Omental fat pad (tissue), 4 donors: ENCODE results near the gene SAFB. TPM values are rescaled to one million over a fixed set of nuclear protein-coding genes. Genes with fewer than 3 reads are reported as not detected.

Experiments
- ATAC-seq: fragments of 150-250 bp; one replicate; pipeline ENCODE4 v1.9.1; 2016; ENCODE audit warnings: mild to moderate bottlenecking, moderate library complexity; ENCODE audit not compliant: low FRiP score
- DNase-seq: peaks from one replicate; pipeline ENCODE4 v3.0.0-alpha.2; 2019; ENCODE audit warnings: low spot score
- total RNA-seq, 4 donors: library from RNA; depleted of rRNA; stranded (reverse); fragments of >200 nt; gene quantifications; one replicate each; pipeline ENCODE4 v1.1.0, GENCODE V29; 2016
- TF ChIP-seq, protein P1 (sequence below), 3 donors: fragments of 450-650 bp; IDR thresholded peaks; one replicate each; pipeline ENCODE4 v1.5.1; 2016 to 2017; ENCODE audit warnings: antibody characterized with exemption in 3 of 3, mild to moderate bottlenecking in 3 of 3, moderate library complexity in 2 of 3

SAFB gene
- total RNA-seq, 4 donors from 2014 or later: 56.7 to 139 (median 86.9) TPM

DNA sequence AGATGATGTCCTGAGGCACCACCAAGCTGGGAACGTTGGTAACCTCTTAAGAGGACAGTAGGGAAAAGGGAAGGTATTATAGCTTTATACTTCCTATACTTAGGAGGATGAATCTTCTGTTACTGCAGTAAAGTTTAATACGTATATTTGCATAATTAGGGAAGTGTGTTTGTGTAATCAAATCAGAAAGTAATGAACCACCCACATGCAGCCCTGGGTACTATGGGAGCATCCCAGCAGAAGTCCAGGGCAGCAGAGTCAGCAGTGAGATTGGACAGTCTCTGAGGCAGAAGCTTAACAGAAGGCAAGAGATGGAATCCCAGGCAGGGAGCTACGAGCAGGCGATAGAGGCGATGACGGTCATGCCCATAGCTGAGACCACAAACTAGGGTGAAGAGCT is 12.5 kb downstream of the SAFB start:
- TF ChIP-seq, protein P1, sequence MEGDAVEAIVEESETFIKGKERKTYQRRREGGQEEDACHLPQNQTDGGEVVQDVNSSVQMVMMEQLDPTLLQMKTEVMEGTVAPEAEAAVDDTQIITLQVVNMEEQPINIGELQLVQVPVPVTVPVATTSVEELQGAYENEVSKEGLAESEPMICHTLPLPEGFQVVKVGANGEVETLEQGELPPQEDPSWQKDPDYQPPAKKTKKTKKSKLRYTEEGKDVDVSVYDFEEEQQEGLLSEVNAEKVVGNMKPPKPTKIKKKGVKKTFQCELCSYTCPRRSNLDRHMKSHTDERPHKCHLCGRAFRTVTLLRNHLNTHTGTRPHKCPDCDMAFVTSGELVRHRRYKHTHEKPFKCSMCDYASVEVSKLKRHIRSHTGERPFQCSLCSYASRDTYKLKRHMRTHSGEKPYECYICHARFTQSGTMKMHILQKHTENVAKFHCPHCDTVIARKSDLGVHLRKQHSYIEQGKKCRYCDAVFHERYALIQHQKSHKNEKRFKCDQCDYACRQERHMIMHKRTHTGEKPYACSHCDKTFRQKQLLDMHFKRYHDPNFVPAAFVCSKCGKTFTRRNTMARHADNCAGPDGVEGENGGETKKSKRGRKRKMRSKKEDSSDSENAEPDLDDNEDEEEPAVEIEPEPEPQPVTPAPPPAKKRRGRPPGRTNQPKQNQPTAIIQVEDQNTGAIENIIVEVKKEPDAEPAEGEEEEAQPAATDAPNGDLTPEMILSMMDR (IDR thresholded peaks at IDR 0.05): no peak
- no peak for ATAC-seq

DNA sequence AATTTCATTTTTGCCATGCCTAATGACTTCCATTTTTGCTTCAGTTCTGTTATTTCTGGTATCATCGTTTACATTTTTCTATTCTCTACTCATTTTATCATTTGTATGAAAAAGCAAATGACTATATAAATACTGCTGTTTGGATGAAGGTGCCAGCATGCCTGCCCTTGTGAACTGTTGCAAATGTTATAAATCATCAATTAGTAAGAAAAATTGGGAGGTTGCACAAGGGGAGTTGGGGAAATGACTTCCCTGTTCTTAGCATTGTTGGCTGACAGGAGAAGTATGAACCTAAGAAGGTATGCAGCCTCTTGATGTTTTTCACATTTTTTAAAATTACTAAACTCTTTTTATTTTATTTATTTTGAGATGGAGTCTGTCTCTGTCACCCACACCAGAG is 15.1 kb downstream of the SAFB start:
- peak; percentile 49 for ATAC-seq
- TF ChIP-seq, protein P1 (IDR thresholded peaks at IDR 0.05): no peak
- no peak for DNase-seq

More for the DNA sequence above, 12.5 kb downstream of the SAFB start:
- DNase-seq: no peak

DNA sequence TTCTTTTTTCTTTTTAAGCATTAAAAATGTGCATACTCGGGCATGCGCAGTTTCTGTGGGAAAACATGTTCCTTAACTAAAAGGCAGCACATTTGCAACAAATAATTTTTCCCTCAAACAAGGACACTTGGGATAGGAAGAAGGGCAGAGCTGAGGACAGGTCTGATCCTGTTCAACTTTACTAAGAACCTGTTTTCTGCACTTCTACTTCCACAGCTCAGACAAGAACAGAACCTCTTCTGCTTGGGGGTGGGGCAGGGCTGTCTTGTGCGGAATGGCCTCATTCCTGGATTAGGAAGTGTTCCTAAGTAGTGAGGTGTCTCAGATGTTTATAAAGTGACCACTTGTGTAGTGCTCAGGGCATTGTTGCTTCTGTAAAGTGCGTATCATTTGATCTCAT is 18.3 kb downstream of the SAFB start:
- no peak for DNase-seq
- TF ChIP-seq, protein P1 (IDR thresholded peaks at IDR 0.05): no peak
- no peak for ATAC-seq

DNA sequence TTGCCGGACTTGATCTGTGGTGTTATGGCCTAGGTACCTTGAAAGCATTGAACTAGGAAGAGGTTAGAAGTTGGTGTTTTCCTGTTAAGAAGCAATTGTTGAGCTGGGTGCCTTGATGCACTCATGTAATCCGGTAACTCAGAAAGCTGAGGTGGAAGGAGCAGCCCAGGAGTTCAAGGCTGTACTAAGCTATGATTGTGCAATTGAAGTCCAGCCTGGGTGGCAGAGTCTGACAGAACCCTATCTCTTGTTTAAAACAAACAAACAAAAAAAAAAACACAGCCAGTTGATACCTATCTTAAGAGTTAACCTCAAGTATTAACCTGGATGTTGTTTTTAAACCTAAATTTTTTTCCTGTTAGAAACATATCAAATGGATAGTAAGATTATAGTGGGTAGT is 19.3 kb downstream of the SAFB start:
- DNase-seq: no peak
- no peak for ATAC-seq
- TF ChIP-seq, protein P1 (IDR thresholded peaks at IDR 0.05): no peak

DNA sequence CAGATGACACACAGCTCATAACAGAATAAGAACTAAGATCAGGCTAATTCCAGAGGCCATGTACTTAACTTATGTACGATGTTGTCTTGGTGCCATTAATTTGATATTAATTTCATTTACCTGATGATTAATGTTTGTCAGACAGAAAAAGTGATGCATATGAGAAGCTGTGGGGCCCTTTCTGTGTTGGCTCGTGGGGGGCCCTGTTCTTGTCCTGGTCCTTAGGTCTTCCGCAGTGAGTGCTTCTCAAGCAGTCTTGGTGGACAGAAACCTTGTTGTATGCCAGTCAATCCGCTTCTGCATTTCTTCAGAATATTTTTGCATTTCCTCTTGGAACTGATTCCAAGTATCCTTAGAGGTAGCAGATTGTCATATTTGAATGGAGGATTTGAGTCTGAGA is 20.2 kb downstream of the SAFB start:
- DNase-seq (no peak), ATAC-seq (no peak)
- TF ChIP-seq, protein P1 (IDR thresholded peaks at IDR 0.05): no peak

DNA sequence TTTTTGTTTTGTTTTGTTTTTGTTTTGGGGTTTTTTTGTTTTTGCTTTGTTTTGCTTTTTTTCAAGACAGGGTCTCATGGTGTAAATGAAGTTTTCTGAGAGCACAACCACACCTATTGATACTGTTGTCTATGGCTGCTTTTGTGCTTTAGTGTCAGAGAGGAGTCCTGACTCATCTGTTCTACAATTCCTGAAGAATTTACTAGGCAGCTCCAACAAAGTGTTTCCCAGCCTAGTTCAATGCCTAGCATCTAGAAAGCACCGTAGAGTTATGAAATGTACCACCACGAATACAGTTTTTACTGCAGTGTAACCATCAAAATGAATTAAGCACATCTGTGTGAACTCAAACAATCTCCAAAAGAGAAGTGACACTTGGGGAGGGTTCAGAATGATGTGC is 21.2 kb downstream of the SAFB start:
- ATAC-seq (no peak), DNase-seq (no peak)

DNA sequence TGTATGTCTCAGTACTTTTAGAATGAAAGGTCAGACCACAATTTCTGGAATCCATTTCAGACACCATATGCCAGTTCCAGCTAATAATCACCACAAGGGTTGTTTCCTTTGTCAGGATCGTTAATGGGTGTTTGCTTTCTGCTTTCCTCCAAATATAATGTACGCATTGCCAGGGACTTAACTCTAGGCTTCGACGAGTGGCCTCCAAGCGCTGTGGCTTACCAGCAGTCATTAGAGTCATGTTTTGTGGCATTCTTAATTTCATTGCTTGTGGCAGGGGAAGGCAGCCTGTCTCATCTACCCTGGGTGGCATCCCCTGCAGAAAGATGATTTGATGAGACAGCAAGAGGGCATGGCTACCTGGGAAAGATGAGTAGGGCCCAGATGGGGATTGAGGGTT is 22.5 kb downstream of the SAFB start:
- DNase-seq: no peak
- TF ChIP-seq, protein P1 (IDR thresholded peaks at IDR 0.05): no peak
- ATAC-seq: no peak

More for the DNA sequence above, 21.2 kb downstream of the SAFB start:
- TF ChIP-seq, protein P1 (IDR thresholded peaks at IDR 0.05): no peak
